CD14-positive monocyte (primary cell): Measurements from ENCODE around the gene LIFR. TPM values are rescaled to one million over a fixed set of nuclear protein-coding genes. Genes with fewer than 3 reads are reported as not detected.

ENCODE experiments used
- DNase-seq, 3 donors: peaks; one replicate each; pipeline ENCODE4 v3.0.0-alpha.2; 2011 to 2022
- H2AFZ ChIP-seq: 2 replicates; pipeline ENCODE4 v1.6.0; 2012; ENCODE audit warnings: mild to moderate bottlenecking, low read depth, low read length, inconsistent platforms; ENCODE audit not compliant: insufficient read depth, poor library complexity, severe bottlenecking
- H3K27ac ChIP-seq, 2 donors: 1 replicate in 1 of 2; 2 replicates in 1 of 2; pipeline ENCODE4 v1.5.1; 2012 to 2013; ENCODE audit warnings: low read length in 2 of 2, control low read depth in 1 of 2, inconsistent platforms in 1 of 2, low read depth in 1 of 2, mild to moderate bottlenecking in 1 of 2
- H3K27me3 ChIP-seq, 2 donors: one replicate each; pipeline versions ENCODE4 v1.6.0 to v1.6.1; 2011 to 2013; ENCODE audit warnings: low read length in 2 of 2; ENCODE audit not compliant: control insufficient read depth in 2 of 2, insufficient read depth in 2 of 2
- H3K36me3 ChIP-seq, 2 donors: replicated peaks in 1 of 2; 1 replicate in 1 of 2; 2 replicates in 1 of 2; pipeline versions ENCODE4 v1.5.1 to v1.6.1; 2012 to 2013; ENCODE audit warnings: low read length in 2 of 2, control low read depth in 1 of 2, inconsistent platforms in 1 of 2, mild to moderate bottlenecking in 1 of 2; ENCODE audit not compliant: insufficient read depth in 2 of 2, control insufficient read depth in 1 of 2
- H3K4me1 ChIP-seq, 2 donors: 1 replicate in 1 of 2; 2 replicates in 1 of 2; pipeline versions ENCODE4 v1.5.1 to v1.6.1; 2012 to 2013; ENCODE audit warnings: low read length in 2 of 2, control low read depth in 1 of 2, inconsistent platforms in 1 of 2, mild to moderate bottlenecking in 1 of 2, moderate library complexity in 1 of 2; ENCODE audit not compliant: insufficient read depth in 2 of 2, control insufficient read depth in 1 of 2
- H3K4me2 ChIP-seq: replicated peaks from 2 replicates; pipeline ENCODE3; 2012; ENCODE audit warnings: low read length, moderate library complexity, mild to moderate bottlenecking; ENCODE audit not compliant: poor library complexity, severe bottlenecking; ENCODE audit errors: extremely low read depth
- H3K4me3 ChIP-seq, 3 experiments: fragments of 200-600 bp in 1 of 3; sonication (generic) in 1 of 3; replicated peaks in 1 of 3; 1 replicate in 2 of 3; 2 replicates in 1 of 3; pipeline ENCODE4 v1.5.1; 2011 to 2013; ENCODE audit warnings: low read length in 3 of 3, mild to moderate bottlenecking in 3 of 3, control low read depth in 2 of 3, low read depth in 2 of 3, inconsistent platforms in 1 of 3, moderate library complexity in 1 of 3
- H3K79me2 ChIP-seq: 2 replicates; pipeline ENCODE4 v1.6.0; 2012; ENCODE audit warnings: mild to moderate bottlenecking, control low read depth, inconsistent platforms, low read length, moderate library complexity; ENCODE audit not compliant: insufficient read depth
- H3K9ac ChIP-seq: 2 replicates; pipeline ENCODE4 v1.6.0; 2017; ENCODE audit warnings: low read length, mild to moderate bottlenecking; ENCODE audit not compliant: insufficient read depth, poor library complexity, severe bottlenecking
- H3K9me3 ChIP-seq, 2 donors: replicated peaks in 1 of 2; 1 replicate in 1 of 2; 2 replicates in 1 of 2; pipeline versions ENCODE4 v1.5.1 to v1.6.1; 2012 to 2013; ENCODE audit warnings: low read length in 2 of 2, control low read depth in 1 of 2; ENCODE audit not compliant: control insufficient read depth in 1 of 2, insufficient read depth in 1 of 2
- H4K20me1 ChIP-seq: 2 replicates; pipeline ENCODE4 v1.6.0; 2012; ENCODE audit warnings: mild to moderate bottlenecking, low read length, control low read depth, moderate library complexity; ENCODE audit not compliant: insufficient read depth
- H3K27ac Mint-ChIP-seq, 7 donors: one replicate each; pipeline ENCODE4 v1.8.0; 2020; ENCODE audit warnings: mild to moderate bottlenecking in 7 of 7, mixed read lengths in 7 of 7, moderate library complexity in 6 of 7, inconsistent platforms in 2 of 7
- H3K27me3 Mint-ChIP-seq, 3 donors: one replicate each; pipeline ENCODE4 v1.8.0; 2021 to 2022; ENCODE audit warnings: low read depth in 3 of 3, mild to moderate bottlenecking in 3 of 3, mixed read lengths in 3 of 3, moderate library complexity in 3 of 3, inconsistent platforms in 1 of 3
- H3K36me3 Mint-ChIP-seq, 2 donors: one replicate each; pipeline ENCODE4 v1.8.0; 2020; ENCODE audit warnings: mixed read lengths in 2 of 2, inconsistent platforms in 1 of 2, mild to moderate bottlenecking in 1 of 2
- H3K4me1 Mint-ChIP-seq: one replicate; pipeline ENCODE4 v1.8.0; 2020; ENCODE audit warnings: mild to moderate bottlenecking, mixed read lengths
- H3K4me3 Mint-ChIP-seq, 2 donors: one replicate each; pipeline ENCODE4 v1.8.0; 2020; ENCODE audit warnings: mild to moderate bottlenecking in 2 of 2, mixed read lengths in 2 of 2, moderate library complexity in 1 of 2
- H3K9me3 Mint-ChIP-seq, 7 donors: one replicate each; pipeline ENCODE4 v1.8.0; 2020 to 2022; ENCODE audit warnings: mixed read lengths in 7 of 7, mild to moderate bottlenecking in 6 of 7, moderate library complexity in 6 of 7, inconsistent platforms in 2 of 7
- WGBS: methylation state at CpG from one replicate; pipeline ENCODE4 v1.1.5; 2013; ENCODE audit warnings: missing lambda C conversion rate; ENCODE audit not compliant: insufficient coverage; 5-methylcytosine and 5-hydroxymethylcytosine counted together
- intact Hi-C, 2 donors: fragments of 100-400 bp; cut with micrococcal nuclease; formaldehyde crosslinking; loops; one replicate each; pipeline versions ENCODE4 v1.15.0 to v1.15.1; 2023
- polyA minus RNA-seq: library from RNA; depleted of rRNA, polyadenylated mRNA; stranded (reverse); fragments of >200 nt; gene quantifications from 2 replicates; pipeline ENCODE4 v1.2.3, GENCODE V29; 2012
- polyA plus RNA-seq, 3 donors: library from polyadenylated mRNA; depleted of rRNA in 1 of 3; unstranded in 2 of 3; stranded (reverse) in 1 of 3; fragments of 300-500 nt in 2 of 3; fragments of >200 nt in 1 of 3; fragmentation: Illumina TruSeq in 2 of 3; gene quantifications; 1 replicate in 2 of 3; 2 replicates in 1 of 3; pipeline ENCODE4 v1.2.3, GENCODE V29; 2012 to 2021
- total RNA-seq, 12 experiments: library from RNA in 1 of 12; stranded (reverse) in 1 of 12; fragments of 120-200 nt in 1 of 12; gene quantifications; one replicate each; pipeline ENCODE4 v1.2.4 and lab custom pipeline; 2013 to 2026; ENCODE audit warnings: mixed read lengths in 6 of 12, inconsistent platforms in 1 of 12
- TF ChIP-seq, protein P1 (sequence below): fragments of 200-600 bp; IDR thresholded peaks from one replicate; pipeline ENCODE4 v1.8.0; 2022; ENCODE audit warnings: antibody characterized with exemption, mild to moderate bottlenecking

Gene LIFR, protein sequence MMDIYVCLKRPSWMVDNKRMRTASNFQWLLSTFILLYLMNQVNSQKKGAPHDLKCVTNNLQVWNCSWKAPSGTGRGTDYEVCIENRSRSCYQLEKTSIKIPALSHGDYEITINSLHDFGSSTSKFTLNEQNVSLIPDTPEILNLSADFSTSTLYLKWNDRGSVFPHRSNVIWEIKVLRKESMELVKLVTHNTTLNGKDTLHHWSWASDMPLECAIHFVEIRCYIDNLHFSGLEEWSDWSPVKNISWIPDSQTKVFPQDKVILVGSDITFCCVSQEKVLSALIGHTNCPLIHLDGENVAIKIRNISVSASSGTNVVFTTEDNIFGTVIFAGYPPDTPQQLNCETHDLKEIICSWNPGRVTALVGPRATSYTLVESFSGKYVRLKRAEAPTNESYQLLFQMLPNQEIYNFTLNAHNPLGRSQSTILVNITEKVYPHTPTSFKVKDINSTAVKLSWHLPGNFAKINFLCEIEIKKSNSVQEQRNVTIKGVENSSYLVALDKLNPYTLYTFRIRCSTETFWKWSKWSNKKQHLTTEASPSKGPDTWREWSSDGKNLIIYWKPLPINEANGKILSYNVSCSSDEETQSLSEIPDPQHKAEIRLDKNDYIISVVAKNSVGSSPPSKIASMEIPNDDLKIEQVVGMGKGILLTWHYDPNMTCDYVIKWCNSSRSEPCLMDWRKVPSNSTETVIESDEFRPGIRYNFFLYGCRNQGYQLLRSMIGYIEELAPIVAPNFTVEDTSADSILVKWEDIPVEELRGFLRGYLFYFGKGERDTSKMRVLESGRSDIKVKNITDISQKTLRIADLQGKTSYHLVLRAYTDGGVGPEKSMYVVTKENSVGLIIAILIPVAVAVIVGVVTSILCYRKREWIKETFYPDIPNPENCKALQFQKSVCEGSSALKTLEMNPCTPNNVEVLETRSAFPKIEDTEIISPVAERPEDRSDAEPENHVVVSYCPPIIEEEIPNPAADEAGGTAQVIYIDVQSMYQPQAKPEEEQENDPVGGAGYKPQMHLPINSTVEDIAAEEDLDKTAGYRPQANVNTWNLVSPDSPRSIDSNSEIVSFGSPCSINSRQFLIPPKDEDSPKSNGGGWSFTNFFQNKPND
- total RNA-seq (2013) = 0.13 TPM
- polyA plus RNA-seq = not detected
- polyA minus RNA-seq = not detected in 2 replicates
- total RNA-seq (lab: John Stamatoyannopoulos, UW) = 0 to 45.5 (median 0.31) reads per million in 11 experiments

GRCh38 chr5:38556599-38557307 lies at the start of gene LIFR:
Gene LIFR (minus strand): TSS chr5:38556646. CDS start chr5:38530647, 25,999 bp downstream.
- no peak within 1 kb of the TSS for H3K9ac ChIP-seq
- peaks cover 0 to 28% of the 10 kb centered on the region in 2 donors for H3K9me3 ChIP-seq
- Mint-ChIP-seq H3K9me3 (peaks cover 0 to 13% (median 4%) of the 10 kb centered on the region in 7 donors), H3K27me3 (peaks cover 66 to 76% (median 72%) of the 10 kb centered on the region in 3 donors), H3K27ac (no peak within 1 kb of the TSS), H3K4me3 (peak within 1 kb of the TSS; percentile 54 to 84), H3K36me3 (peaks cover 0 to 3% of the 10 kb centered on the region in 2 donors), H3K4me1 (peaks cover 8% of the 10 kb centered on the region)
- H3K36me3 ChIP-seq = no peaks in the 10 kb centered on the region
- H3K27ac ChIP-seq = no peak within 1 kb of the TSS
- peak within 1 kb of the TSS in 1 of 3 experiments; percentile 37 for H3K4me3 ChIP-seq
- no peaks in the 10 kb centered on the region for H3K79me2 ChIP-seq
- no peaks in the 10 kb centered on the region for H4K20me1 ChIP-seq
- peak within 1 kb of the TSS; percentile 33 for H3K4me2 ChIP-seq
- TF ChIP-seq, protein P1, sequence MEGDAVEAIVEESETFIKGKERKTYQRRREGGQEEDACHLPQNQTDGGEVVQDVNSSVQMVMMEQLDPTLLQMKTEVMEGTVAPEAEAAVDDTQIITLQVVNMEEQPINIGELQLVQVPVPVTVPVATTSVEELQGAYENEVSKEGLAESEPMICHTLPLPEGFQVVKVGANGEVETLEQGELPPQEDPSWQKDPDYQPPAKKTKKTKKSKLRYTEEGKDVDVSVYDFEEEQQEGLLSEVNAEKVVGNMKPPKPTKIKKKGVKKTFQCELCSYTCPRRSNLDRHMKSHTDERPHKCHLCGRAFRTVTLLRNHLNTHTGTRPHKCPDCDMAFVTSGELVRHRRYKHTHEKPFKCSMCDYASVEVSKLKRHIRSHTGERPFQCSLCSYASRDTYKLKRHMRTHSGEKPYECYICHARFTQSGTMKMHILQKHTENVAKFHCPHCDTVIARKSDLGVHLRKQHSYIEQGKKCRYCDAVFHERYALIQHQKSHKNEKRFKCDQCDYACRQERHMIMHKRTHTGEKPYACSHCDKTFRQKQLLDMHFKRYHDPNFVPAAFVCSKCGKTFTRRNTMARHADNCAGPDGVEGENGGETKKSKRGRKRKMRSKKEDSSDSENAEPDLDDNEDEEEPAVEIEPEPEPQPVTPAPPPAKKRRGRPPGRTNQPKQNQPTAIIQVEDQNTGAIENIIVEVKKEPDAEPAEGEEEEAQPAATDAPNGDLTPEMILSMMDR = no peak
- intact Hi-C loops = no loop called here
- under 1% methylated on average over 80 of the region's 88 CpGs for WGBS
- H3K4me1 ChIP-seq = peaks cover 0 to 5% of the 10 kb centered on the region in 2 donors
- H3K27me3 ChIP-seq = peaks cover 65 to 83% of the 10 kb centered on the region in 2 donors
- no peak for DNase-seq
- peak within 1 kb of the TSS; percentile 42 for H2AFZ ChIP-seq
